Measurements from ENCODE around the gene MYMK. TPM values are rescaled to one million over a fixed set of nuclear protein-coding genes. Genes with fewer than 3 reads are reported as not detected.

Gene MYMK
- total RNA-seq, 3 donors from 2014 or later (not counting 1 experiment from before 2014, with no cell fraction given), result not detected

DNA sequence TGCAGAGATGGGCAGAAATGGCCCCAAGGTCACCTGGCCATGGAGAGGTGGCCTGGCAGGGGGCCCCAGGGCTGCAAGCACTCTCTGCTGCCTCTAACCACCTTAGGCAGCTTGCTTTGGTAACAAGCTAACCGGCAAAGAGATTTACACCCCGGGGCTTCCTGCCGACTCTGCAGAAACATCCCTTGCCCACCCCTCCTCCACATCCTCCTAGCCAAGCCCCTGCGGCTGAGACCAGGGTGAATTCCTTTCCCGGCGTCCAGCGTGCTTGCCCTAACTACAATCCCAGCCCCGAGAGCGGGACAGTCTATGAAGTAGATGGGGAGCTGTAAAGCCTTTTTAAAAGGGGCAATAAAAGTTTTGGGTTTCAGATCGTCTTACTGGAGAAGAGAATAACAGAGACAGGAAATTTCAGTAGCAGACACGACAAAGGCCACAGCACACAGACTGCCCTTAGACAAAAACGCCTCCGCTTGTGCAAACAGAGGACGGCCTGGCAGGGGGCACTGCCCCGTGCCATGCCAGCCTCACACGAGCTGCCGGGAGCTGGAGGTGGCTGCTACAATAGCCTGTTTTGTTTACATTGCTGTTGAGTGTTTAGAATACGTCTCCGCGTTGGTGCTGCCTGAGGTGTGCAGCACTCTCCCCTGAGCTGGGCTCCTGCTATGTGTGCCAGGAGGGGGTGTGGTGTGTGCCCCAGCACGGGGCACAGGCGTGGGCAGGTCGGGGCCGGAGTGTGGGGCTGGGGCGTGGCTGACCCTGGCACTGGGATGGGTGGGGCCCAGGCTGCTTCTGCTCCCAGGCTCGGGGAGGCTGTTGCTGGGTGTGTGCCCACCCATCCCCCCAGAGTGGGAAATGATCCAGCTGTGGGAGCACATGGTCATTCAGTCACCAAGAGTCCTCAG lies 15.3 kb downstream of the MYMK start:
- H3K27me3 ChIP-seq (ENCODE audit: control insufficient read depth, insufficient read depth, low read length), result no peaks in the 10 kb centered on the region
- 12% methylated on average over 26 of the region's 26 CpGs for WGBS (ENCODE audit: insufficient coverage)
- H3K4me1 Mint-ChIP-seq, result peaks cover 8 to 10% of the 10 kb centered on the region in 2 donors
- peaks cover 20% of the 10 kb centered on the region for H3K4me1 ChIP-seq (ENCODE audit: control insufficient read depth, insufficient read depth, low read length)
- H3K36me3 Mint-ChIP-seq, result no peaks in the 10 kb centered on the region
- no peaks in the 10 kb centered on the region for H3K9me3 ChIP-seq (ENCODE audit: control insufficient read depth, insufficient read depth, low read length)
- H3K27ac Mint-ChIP-seq, result peak overlapping the region in 1 of 2 donors; percentile 73
- peak overlapping the region; percentile 11 for H3K27ac ChIP-seq (ENCODE audit: low read length)
- intact Hi-C loops (cut with micrococcal nuclease), result no loop called here
- peak overlapping the region; percentile 46 for H3K4me3 Mint-ChIP-seq
- no peak overlapping the region for H3K4me3 ChIP-seq (ENCODE audit: low read length)
- no peaks in the 10 kb centered on the region for H3K9me3 Mint-ChIP-seq
- H3K36me3 ChIP-seq (ENCODE audit: control insufficient read depth, insufficient read depth, low read length), result no peaks in the 10 kb centered on the region
- no peak for TF ChIP-seq CTCF (IDR thresholded peaks at IDR 0.05)
- ATAC-seq, result peak in 2 of 3 donors; percentile 30 to 68
- peak in 1 of 2 donors; percentile 55 for DNase-seq
- no peaks in the 10 kb centered on the region for H3K27me3 Mint-ChIP-seq (ENCODE audit: low read depth in 2 of 2)

DNA sequence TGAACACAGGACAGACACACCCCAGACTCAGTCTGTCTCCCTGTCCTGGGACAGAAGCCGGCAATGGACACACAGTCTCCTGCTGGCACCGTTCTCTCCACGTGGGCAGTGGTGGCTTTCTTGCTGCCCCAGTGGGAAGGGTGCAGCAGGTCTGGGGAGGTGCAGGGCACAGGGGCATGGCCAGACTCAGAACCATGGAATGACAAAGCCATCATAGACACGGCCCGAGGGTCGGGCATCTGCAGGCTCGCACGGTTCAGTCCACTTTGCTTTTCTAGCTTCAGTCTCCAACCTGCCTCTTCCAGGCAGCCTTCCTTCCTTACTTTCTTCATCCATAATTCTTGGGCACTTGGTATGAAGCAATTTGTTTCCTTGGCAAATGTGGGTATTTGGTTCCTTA lies 16.7 kb downstream of the MYMK start:
- DNase-seq (no peak), ATAC-seq (no peak)
- Histone ChIP-seq H3K27me3 (ENCODE audit: control insufficient read depth, insufficient read depth, low read length) (no peaks in the 10 kb centered on the region), H3K4me1 (ENCODE audit: control insufficient read depth, insufficient read depth, low read length) (peaks cover 20% of the 10 kb centered on the region), H3K27ac (ENCODE audit: low read length) (no peak overlapping the region), H3K4me3 (ENCODE audit: low read length) (no peak overlapping the region), H3K9me3 (ENCODE audit: control insufficient read depth, insufficient read depth, low read length) (no peaks in the 10 kb centered on the region), H3K36me3 (ENCODE audit: control insufficient read depth, insufficient read depth, low read length) (no peaks in the 10 kb centered on the region)
- no peak overlapping the region for H3K27ac Mint-ChIP-seq
- H3K36me3 Mint-ChIP-seq, result no peaks in the 10 kb centered on the region
- peaks cover 0 to 10% of the 10 kb centered on the region in 2 donors for H3K27me3 Mint-ChIP-seq (ENCODE audit: low read depth in 2 of 2)
- peaks cover 8 to 10% of the 10 kb centered on the region in 2 donors for H3K4me1 Mint-ChIP-seq
- intact Hi-C loops (cut with micrococcal nuclease), result no loop called here
- no peaks in the 10 kb centered on the region for H3K9me3 Mint-ChIP-seq
- TF ChIP-seq CTCF (IDR thresholded peaks at IDR 0.05), result no peak
- 88% methylated on average over 8 of the region's 8 CpGs for WGBS (ENCODE audit: insufficient coverage)
- no peak overlapping the region for H3K4me3 Mint-ChIP-seq

GRCh38 chr9:133507246-133507965 lies 17.4 kb downstream of the MYMK start:
- Histone ChIP-seq H3K27ac (ENCODE audit: low read length) (no peak overlapping the region), H3K9me3 (ENCODE audit: control insufficient read depth, insufficient read depth, low read length) (no peaks in the 10 kb centered on the region), H3K27me3 (ENCODE audit: control insufficient read depth, insufficient read depth, low read length) (no peaks in the 10 kb centered on the region), H3K4me1 (ENCODE audit: control insufficient read depth, insufficient read depth, low read length) (peaks cover 20% of the 10 kb centered on the region), H3K36me3 (ENCODE audit: control insufficient read depth, insufficient read depth, low read length) (no peaks in the 10 kb centered on the region), H3K4me3 (ENCODE audit: low read length) (no peak overlapping the region)
- TF ChIP-seq CTCF (IDR thresholded peaks at IDR 0.05), result no peak
- intact Hi-C loops (cut with micrococcal nuclease), result no loop called here
- no peak overlapping the region for H3K4me3 Mint-ChIP-seq
- WGBS (ENCODE audit: insufficient coverage), result 91% methylated on average over 24 of the region's 24 CpGs
- H3K36me3 Mint-ChIP-seq, result peaks cover 4% of the 10 kb centered on the region
- H3K27me3 Mint-ChIP-seq (ENCODE audit: low read depth in 2 of 2), result peaks cover 3 to 16% of the 10 kb centered on the region in 2 donors
- ATAC-seq, result no peak
- H3K4me1 Mint-ChIP-seq, result peaks cover 8 to 10% of the 10 kb centered on the region in 2 donors
- no peak overlapping the region for H3K27ac Mint-ChIP-seq
- DNase-seq, result no peak
- peaks cover 0 to 2% of the 10 kb centered on the region in 2 donors for H3K9me3 Mint-ChIP-seq
